Panc1 (cell line): ENCODE data around the gene PCGF1. TPM values are rescaled to one million over a fixed set of nuclear protein-coding genes. Genes with fewer than 3 reads are reported as not detected.

Experiments
- ATAC-seq: fragments of 200-7000 bp; cut with Tn5 transposase; 2 replicates; pipeline ENCODE4 v1.9.1; 2020; ENCODE audit warnings: mild to moderate bottlenecking, moderate library complexity
- BruUV-seq: library from RNA; stranded (reverse); fragments of 400-500 nt; replicated peaks from 2 replicates; lab custom pipeline; 2021; lab: Mats Ljungman, UMichigan
- CTCF ChIA-PET: fragments of 300-600 bp; sonication (Branson Sonifier 250); formaldehyde crosslinking; loops from one replicate; lab custom pipeline; 2022; ENCODE audit warnings: antibody characterized with exemption; lab: Charles Lee
- POLR2A ChIA-PET: fragments of 300-600 bp; sonication (Branson Sonifier 250); formaldehyde crosslinking; loops from one replicate; lab custom pipeline; 2022; ENCODE audit warnings: antibody characterized with exemption; lab: Charles Lee
- DNase-seq: peaks from one replicate; pipeline ENCODE4 v3.0.0-alpha.2; 2010; ENCODE audit warnings: low read depth, low spot score
- H3K27ac ChIP-seq: 2 replicates; pipeline ENCODE4 v1.5.1; 2011; ENCODE audit warnings: mild to moderate bottlenecking, low read length, inconsistent platforms
- H3K27me3 ChIP-seq: fragments of 200-500 bp; sonication (Bioruptor generic); 2 replicates; pipeline ENCODE4 v1.6.0; 2014; ENCODE audit warnings: low read length, inconsistent platforms; ENCODE audit not compliant: control insufficient read depth, insufficient read depth
- H3K36me3 ChIP-seq: fragments of 200-500 bp; sonication (Bioruptor generic); 2 replicates; pipeline ENCODE4 v1.5.1; 2014; ENCODE audit warnings: inconsistent platforms, mild to moderate bottlenecking, low read length, moderate library complexity; ENCODE audit not compliant: control insufficient read depth, insufficient read depth
- H3K4me1 ChIP-seq: 2 replicates; pipeline ENCODE4 v1.5.1; 2011; ENCODE audit warnings: inconsistent platforms, mild to moderate bottlenecking, low read length, moderate library complexity; ENCODE audit not compliant: control insufficient read depth, insufficient read depth
- H3K4me3 ChIP-seq, 2 experiments: 2 replicates each; pipeline ENCODE4 v1.5.1; 2011 to 2012; ENCODE audit warnings: low read depth in 2 of 2, low read length in 2 of 2, mild to moderate bottlenecking in 2 of 2, inconsistent platforms in 1 of 2, moderate library complexity in 1 of 2
- H3K9me3 ChIP-seq: fragments of 200-500 bp; sonication (Bioruptor generic); 2 replicates; pipeline ENCODE4 v1.5.1; 2014; ENCODE audit warnings: low read depth, mild to moderate bottlenecking, inconsistent platforms, low read length, moderate library complexity; ENCODE audit not compliant: control insufficient read depth, insufficient read depth
- CTCF ChIP-seq: fragments of 450-650 bp; IDR thresholded peaks from 2 replicates; pipeline ENCODE4 v1.5.1; 2017; ENCODE audit warnings: mild to moderate bottlenecking
- POLR2AphosphoS5 ChIP-seq: IDR thresholded peaks from 2 replicates; pipeline ENCODE4 v1.6.1; 2012; ENCODE audit warnings: mild to moderate bottlenecking, low read depth, low read length, moderate library complexity
- REST ChIP-seq, 2 experiments: IDR thresholded peaks; 2 replicates each; pipeline ENCODE4 v1.6.1; 2011 to 2012; ENCODE audit warnings: low read depth in 2 of 2, control low read depth in 1 of 2, low read length in 1 of 2, mild to moderate bottlenecking in 1 of 2, moderate library complexity in 1 of 2; ENCODE audit not compliant: insufficient read depth in 1 of 2
- SIN3A ChIP-seq: IDR thresholded peaks from 2 replicates; pipeline ENCODE4 v1.6.1; 2012; ENCODE audit warnings: low read depth, mild to moderate bottlenecking, low read length, moderate library complexity, borderline replicate concordance; ENCODE audit not compliant: insufficient read depth
- TCF7L2 ChIP-seq: IDR thresholded peaks from 2 replicates; pipeline ENCODE4 v1.6.1; 2011; ENCODE audit warnings: mild to moderate bottlenecking, low read depth, low read length, inconsistent platforms
- in situ Hi-C: cut with HindIII; loops from 2 replicates; pipeline ENCODE4 v1.10.0; 2016; ENCODE audit warnings: low sequenced_read_pairs, low pct_unique_long_range_greater_than_20kb
- intact Hi-C: fragments of 100-400 bp; cut with micrococcal nuclease; formaldehyde crosslinking; loops from one replicate; pipeline ENCODE4 v1.10.0; 2022; ENCODE audit not compliant: unreplicated experiment
- total RNA-seq: library from RNA; stranded (reverse); gene quantifications from one replicate; pipeline ENCODE4 v1.2.1, GENCODE V29; 2021; ENCODE audit not compliant: unreplicated experiment

PCGF1 gene
- total RNA-seq, 1 experiment from 2014 or later = 36.8 TPM

GRCh38 chr2:74482801-74483674 lies 24.5 kb downstream of the PCGF1 start, which contains the start of the genes CCDC142 and TTC31:
CCDC142 (minus strand) TSS chr2:74482998; CDS start chr2:74482837, 161 bp downstream.
TTC31 (plus strand) TSS chr2:74483081; CDS start chr2:74483096, 15 bp downstream.
- Histone ChIP-seq H3K27ac (peak within 1 kb of the TSS; percentile 99), H3K9me3 (no peaks in the 10 kb centered on the region), H3K27me3 (no peaks in the 10 kb centered on the region), H3K4me1 (peaks cover 16% of the 10 kb centered on the region), H3K36me3 (peaks cover 3% of the 10 kb centered on the region), H3K4me3 (peak within 1 kb of the TSS; percentile 84 to 99)
- intact Hi-C loops (loop anchor here (2.0 to 5.0 kb wide), 2 partner anchors 48 to 104 kb away; no protein-coding TSS in a partner anchor), in situ Hi-C loops (no loop called here)
- BruUV-seq = TSS peak; percentile 99
- ChIA-PET POLR2A (interaction anchor here (0.7 kb wide), 1 partner anchor 27 kb away, joined by 6 read pairs; no protein-coding TSS in a partner anchor), CTCF (interaction anchor here (0.6 to 2.3 kb wide), 5 partner anchors 10 to 105 kb away, joined by 3 to 9 read pairs (median 6); partner anchors contain the start of gene MRPL53)
- peak; percentile 93 for DNase-seq
- peak; percentile 97 for ATAC-seq
- TF ChIP-seq TCF7L2 (no peak), SIN3A (peak; percentile 76), POLR2AphosphoS5 (peak; percentile 98), CTCF (peak; percentile 96), REST (IDR thresholded peaks at IDR 0.05; ENCODE audit: insufficient read depth in 1 of 2, low read depth in 2 of 2, low read length in 1 of 2) (no peak)

- peaks cover 16% of the 10 kb centered on the region for H3K4me1 ChIP-seq
- TSS peak; percentile 90 for BruUV-seq
- ATAC-seq (peak; percentile 72), DNase-seq (no peak)
- H3K27ac ChIP-seq = peak overlapping the region; percentile 99
- intact Hi-C loops (loop anchor here (2.0 to 5.0 kb wide), 2 partner anchors 49 to 105 kb away; no protein-coding TSS in a partner anchor), in situ Hi-C loops (no loop called here)
- TF ChIP-seq REST (IDR thresholded peaks at IDR 0.05; ENCODE audit: insufficient read depth in 1 of 2, low read depth in 2 of 2, low read length in 1 of 2) (no peak), CTCF (no peak)
- peaks cover 3% of the 10 kb centered on the region; the same call in 1 of the 2 replicates for H3K36me3 ChIP-seq
- ChIA-PET CTCF (interaction anchor here (0.6 to 2.3 kb wide), 4 partner anchors 9 to 106 kb away, joined by 5 to 9 read pairs (median 6); partner anchors contain the start of gene MRPL53), POLR2A (no interaction called here)
- H3K4me3 ChIP-seq = peak overlapping the region; percentile 84 to 99
- no peaks in the 10 kb centered on the region for H3K27me3 ChIP-seq
- no peaks in the 10 kb centered on the region for H3K9me3 ChIP-seq
Measured at GRCh38 chr2:74481961-74482800, 25.3 kb downstream of the PCGF1 start.
